ENCODE data around the gene APMAP.

The APMAP gene

GRCh38 chr20:24955045-24955444 lies 37.5 kb downstream of the APMAP start:
- Histone ChIP-seq H3K9me3 (no peaks in the 10 kb centered on the region), H3K4me1 (no peaks in the 10 kb centered on the region), H3K4me3 (ENCODE audit: low read depth, low read length) (no peak overlapping the region), H3K36me3 (0 out of 2 replicates have a peak, but pooled peaks cover 4% of the 10 kb centered on the region), H3K27me3 (peaks cover 7% of the 10 kb centered on the region; the same call in 1 of the 2 replicates)
- DNase-seq, result no peak
- TF ChIP-seq CTCF (IDR thresholded peaks at IDR 0.05; ENCODE audit: low read depth, low read length), result no peak

DNA sequence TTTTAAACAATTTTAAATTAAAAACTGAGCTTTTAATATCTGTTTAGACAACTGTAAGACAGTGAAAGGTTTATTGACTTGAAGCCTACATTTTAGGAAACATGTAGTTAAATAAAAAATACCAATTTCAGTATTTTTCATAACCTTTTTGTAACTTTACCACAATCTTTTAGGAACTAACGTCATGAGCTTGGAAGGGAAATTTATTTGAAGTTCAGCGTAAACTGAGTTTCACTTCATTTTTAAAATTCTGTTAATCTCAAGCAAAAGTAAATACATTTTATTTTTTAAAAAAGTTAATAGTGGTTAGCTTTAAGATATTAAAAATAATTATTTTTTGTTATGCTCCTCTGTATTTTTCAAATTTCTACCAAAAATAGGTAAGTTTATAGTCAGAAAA lies 38.0 kb downstream of the APMAP start:
- Histone ChIP-seq H3K27me3 (peaks cover 7% of the 10 kb centered on the region; the same call in 1 of the 2 replicates), H3K4me3 (ENCODE audit: low read depth, low read length) (no peak overlapping the region), H3K9me3 (no peaks in the 10 kb centered on the region), H3K4me1 (no peaks in the 10 kb centered on the region), H3K36me3 (0 out of 2 replicates have a peak, but pooled peaks cover 4% of the 10 kb centered on the region)
- no peak for TF ChIP-seq CTCF (IDR thresholded peaks at IDR 0.05; ENCODE audit: low read depth, low read length)
- DNase-seq, result no peak

- Histone ChIP-seq H3K4me1 (no peaks in the 10 kb centered on the region), H3K27me3 (peaks cover 7% of the 10 kb centered on the region; the same call in 1 of the 2 replicates), H3K4me3 (ENCODE audit: low read depth, low read length) (no peak overlapping the region), H3K36me3 (0 out of 2 replicates have a peak, but pooled peaks cover 4% of the 10 kb centered on the region), H3K9me3 (no peaks in the 10 kb centered on the region)
- TF ChIP-seq CTCF (IDR thresholded peaks at IDR 0.05; ENCODE audit: low read depth, low read length), result no peak
- no peak for DNase-seq
Measured at GRCh38 chr20:24954151-24954550, 38.4 kb downstream of the APMAP start.

DNA sequence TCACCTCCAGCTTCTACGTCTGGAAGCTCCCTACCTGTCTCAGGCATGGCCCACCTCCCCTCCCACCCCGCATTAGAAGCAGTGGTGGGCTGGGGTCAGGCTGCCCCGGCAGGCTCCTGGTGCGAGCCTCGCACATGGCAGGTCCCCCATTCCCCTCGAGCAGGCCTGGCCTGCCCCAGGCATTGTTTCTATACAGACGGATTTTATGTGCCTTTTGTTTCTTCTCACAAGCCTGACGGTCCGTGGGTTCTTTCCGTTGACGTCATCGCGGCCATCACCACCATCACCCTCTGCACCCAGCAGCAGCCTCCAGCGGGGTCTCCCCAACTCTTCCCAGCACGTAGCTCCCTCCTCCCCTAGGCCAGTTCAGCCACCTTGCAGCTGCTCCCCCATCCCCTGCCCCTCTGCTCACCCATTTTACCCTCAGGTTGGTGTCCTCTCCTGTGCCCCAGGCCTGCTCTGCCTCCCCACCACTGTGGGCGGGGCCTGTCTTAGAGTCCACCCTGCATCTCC lies 38.9 kb downstream of the APMAP start:
- TF ChIP-seq CTCF (IDR thresholded peaks at IDR 0.05; ENCODE audit: low read depth, low read length), result no peak

GRCh38 chr20:24953209-24953575 lies 39.4 kb downstream of the APMAP start:
- Histone ChIP-seq H3K9me3 (no peaks in the 10 kb centered on the region), H3K27me3 (peaks cover 7% of the 10 kb centered on the region; the same call in 1 of the 2 replicates), H3K4me1 (no peaks in the 10 kb centered on the region), H3K36me3 (no peaks in the 10 kb centered on the region), H3K4me3 (ENCODE audit: low read depth, low read length) (no peak overlapping the region)
- DNase-seq, result no peak
- TF ChIP-seq CTCF (IDR thresholded peaks at IDR 0.05; ENCODE audit: low read depth, low read length), result no peak

More for the DNA sequence above, 38.9 kb downstream of the APMAP start:
- Histone ChIP-seq H3K9me3 (no peaks in the 10 kb centered on the region), H3K4me1 (no peaks in the 10 kb centered on the region), H3K4me3 (ENCODE audit: low read depth, low read length) (no peak overlapping the region), H3K36me3 (0 out of 2 replicates have a peak, but pooled peaks cover under 1% of the 10 kb centered on the region), H3K27me3 (peaks cover 7% of the 10 kb centered on the region; the same call in 1 of the 2 replicates)
- DNase-seq, result no peak

GRCh38 chr20:24952376-24953208 lies 40.0 kb downstream of the APMAP start:
- Histone ChIP-seq H3K9me3 (no peaks in the 10 kb centered on the region), H3K4me3 (ENCODE audit: low read depth, low read length) (no peak overlapping the region), H3K27me3 (peaks cover 7% of the 10 kb centered on the region; the same call in 1 of the 2 replicates), H3K4me1 (no peaks in the 10 kb centered on the region), H3K36me3 (no peaks in the 10 kb centered on the region)
- no peak for TF ChIP-seq CTCF (IDR thresholded peaks at IDR 0.05; ENCODE audit: low read depth, low read length)
- no peak for DNase-seq
